HG03520 (cell line): Measurements from ENCODE around the gene GK.
"Not testable (repeated sequence)": the region's sequence is repeated elsewhere in the genome, so short reads cannot be mapped to it uniquely, and the experiment has no call there.

Source experiments
- ATAC-seq: cut with Tn5 transposase; IDR thresholded peaks from one replicate; pipeline ENCODE4 v1.9.1; 2021; ENCODE audit warnings: mild to moderate bottlenecking, moderate library complexity; ENCODE audit not compliant: unreplicated experiment

The GK gene

DNA sequence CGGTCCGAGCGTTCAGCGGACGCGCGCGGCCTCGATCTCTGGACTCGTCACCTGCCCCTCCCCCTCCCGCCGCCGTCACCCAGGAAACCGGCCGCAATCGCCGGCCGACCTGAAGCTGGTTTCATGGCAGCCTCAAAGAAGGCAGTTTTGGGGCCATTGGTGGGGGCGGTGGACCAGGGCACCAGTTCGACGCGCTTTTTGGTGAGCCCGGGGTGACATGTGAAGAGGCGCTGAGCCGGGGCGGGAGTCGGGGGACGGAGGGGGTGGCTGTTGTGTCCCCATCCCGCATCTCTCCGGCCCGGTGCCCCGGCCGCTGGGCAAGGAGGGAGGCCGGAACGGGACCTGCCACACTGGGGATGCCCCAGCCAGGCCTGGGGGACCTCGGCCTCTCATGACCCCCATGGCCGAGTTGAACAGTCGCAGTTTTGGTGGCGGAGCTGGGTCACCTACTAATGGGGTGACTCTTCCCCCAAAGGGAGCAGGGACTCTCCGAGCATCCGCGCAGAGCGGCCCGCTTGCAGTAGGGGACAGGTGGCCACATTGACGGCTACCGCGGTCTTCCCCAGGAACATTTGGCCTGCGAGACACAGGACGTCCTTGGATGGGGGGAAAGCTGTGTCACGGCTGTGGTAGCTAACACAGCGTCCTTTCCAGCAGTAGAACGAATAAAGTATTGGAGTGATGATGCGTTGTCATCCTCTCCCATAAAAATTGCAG, at the start of gene GK:
Gene GK, plus strand, starts transcription at position 9 of the 717 bp plus-strand sequence. Its CDS starts 115 bp downstream, at position 124.
- peak; percentile 10 for ATAC-seq

DNA sequence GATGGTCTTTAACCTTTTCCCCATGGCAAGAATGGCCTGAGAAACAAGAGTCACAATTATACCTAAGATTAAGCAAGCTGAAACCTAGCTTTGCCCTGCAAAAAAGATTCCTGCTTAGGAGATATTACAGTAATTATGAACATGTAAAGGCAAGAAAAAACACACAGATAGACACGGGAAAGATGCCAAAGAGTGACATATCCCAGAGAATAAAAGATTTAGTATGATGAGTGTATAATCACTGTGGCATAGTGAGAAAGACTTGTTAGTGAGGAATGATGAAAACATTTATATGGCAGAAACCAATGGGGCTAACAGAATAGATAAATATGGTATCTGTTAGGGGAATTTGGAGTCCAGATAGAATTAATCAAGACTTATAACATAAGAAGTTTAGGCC, 46.1 kb upstream of the GK start:
- ATAC-seq, result no peak

DNA sequence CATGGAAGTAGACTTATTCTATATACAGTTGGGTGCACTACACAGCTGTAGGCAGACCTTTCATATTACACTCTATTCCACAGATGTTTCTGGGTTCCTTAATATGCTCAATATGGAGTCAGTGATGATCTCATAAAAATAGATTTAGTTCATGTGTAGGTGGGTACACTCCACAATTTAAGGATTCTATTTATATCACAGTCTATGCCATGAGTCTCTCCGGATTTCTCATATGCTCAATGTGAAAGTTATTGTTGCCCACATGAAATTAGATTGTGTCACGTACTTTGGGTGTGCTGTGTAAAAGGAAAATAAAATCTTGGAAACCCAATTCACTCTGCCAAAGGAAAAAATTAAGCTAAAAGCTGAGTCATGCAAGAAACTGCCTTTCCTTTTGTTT, 43.2 kb upstream of the GK start:
- no peak for ATAC-seq

DNA sequence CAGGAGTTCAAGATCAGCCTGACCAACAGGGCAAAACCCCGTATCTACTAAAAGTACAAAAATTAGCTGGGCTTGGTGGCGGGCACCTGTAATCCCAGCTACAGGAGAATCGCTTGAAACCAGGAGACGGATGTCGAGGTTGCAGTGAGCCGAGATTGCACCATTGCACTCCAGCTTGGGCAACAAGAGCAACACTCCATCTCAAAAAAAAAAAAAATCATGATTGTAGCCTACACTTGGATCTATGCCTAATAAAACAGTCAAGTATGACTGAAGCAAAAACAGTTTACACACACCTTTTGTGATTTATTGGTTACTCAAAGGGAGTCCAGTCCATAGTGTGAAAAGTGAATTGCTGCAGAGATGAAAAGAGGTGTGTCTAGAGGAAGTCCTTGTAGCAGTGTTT, 41.0 kb upstream of the GK start:
- no peak for ATAC-seq

DNA sequence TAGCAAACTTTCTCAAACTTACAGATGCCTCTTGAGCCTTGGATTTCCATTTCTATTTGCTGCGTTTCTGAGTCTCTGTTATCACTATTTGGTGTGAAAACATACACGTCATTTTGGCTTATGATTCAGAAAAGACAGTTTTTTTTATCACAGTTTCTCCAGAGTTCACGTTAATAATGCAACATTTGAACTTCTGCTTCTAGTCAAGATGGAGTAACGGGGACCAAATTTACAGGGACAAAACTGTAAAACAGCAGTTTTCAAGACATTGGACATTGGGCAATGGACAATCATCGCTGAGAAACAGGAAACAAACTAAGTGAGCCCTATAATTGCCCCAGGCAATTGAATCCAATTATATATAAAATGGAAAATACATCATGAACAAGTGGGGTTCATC, 39.5 kb upstream of the GK start:
- ATAC-seq, result no peak

DNA sequence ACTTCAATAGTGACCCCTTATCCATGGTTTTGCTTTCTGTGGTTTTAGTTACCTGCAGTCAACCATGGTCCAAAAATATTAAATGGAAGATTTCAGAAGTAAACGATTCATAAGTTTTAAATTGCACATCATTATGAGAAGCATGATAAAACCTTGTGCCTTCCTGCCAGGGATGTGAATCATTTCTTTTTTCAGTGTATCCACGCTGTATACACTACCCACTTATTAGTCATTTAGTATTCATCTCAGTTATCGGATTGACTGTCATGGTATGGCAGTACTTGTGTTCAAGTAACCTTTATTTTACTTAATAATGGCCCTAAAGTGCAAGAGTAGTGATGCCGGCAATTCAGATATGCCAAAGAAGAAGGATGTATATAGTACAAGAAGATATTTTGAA, 38.0 kb upstream of the GK start:
- ATAC-seq, result peak; percentile 64

DNA sequence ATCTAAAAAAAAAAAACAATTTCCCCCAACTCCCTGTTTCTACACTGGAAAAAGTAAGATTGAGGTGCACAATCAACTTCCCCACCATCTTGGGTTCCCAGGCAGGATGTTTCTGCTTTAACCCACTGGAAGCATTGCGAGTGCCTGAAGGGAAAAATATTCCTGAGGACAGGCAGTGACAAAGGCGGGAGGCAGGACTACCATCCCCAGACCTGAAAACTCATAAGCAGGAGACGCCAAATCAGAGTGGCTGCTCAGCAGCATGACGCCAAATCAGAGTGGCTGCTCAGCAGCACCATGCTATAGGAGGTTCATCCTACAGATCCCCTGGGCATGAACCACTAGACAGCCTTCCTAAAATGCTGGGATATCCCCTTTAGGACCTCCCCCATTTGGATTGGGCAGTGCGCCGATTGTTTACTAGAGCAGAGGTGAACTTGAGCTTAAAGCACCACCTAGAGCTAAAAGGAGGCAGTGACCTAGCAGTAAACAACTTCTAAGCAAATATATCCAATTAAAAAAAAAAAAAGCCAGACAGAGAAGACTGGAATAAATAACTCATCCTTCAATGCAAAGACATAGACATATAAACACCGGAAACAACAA, 35.0 kb upstream of the GK start:
- ATAC-seq, result no peak

DNA sequence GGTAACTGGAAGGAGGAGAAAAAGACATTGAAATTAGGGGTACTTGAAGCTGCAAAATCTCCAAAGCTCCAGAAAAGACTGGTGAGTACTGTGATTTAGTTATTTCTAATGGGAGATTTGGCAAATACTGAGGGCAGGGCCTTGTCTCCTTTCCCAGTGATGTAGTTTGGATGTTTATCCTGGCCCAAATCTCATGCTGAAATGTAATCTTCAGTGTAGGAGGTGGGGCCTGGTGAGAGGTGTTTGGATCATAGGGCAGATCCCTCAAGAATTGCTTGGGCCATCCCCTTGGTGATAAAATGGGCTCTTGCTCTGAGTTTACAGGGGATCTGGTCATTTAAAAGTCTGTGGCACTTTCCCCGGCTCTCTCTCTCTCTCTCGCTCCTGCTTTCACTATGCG, 33.1 kb upstream of the GK start:
- no peak for ATAC-seq

DNA sequence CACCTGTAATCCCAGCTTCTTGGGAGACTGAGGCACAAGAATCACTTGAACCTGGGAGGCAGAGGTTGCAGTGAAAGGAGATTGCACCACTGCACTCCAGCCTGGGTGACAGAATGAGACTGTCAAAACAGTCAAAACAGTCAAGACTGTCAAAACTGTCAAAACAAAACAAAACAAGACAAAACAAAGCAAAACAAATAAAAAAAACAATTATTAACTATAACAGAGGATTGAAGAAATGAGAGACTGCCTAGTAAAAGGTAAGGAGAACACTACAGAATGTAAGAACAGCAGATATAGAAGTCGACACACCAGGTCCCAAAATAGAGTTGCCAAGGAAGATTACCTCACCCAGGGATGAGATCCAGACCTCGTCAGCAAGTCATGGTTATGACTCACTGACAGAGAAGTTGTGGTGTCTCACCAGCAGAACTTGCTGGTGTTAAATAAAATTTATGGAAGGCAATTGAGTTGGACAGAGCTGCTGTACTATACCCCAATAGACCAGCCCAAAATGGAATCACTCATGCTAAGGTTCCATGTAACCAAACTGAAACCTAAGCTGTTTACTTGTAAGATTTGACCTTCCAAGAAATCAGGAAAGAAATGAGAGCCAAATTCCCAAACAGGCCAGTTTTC, 32.1 kb upstream of the GK start:
- ATAC-seq, result no peak

DNA sequence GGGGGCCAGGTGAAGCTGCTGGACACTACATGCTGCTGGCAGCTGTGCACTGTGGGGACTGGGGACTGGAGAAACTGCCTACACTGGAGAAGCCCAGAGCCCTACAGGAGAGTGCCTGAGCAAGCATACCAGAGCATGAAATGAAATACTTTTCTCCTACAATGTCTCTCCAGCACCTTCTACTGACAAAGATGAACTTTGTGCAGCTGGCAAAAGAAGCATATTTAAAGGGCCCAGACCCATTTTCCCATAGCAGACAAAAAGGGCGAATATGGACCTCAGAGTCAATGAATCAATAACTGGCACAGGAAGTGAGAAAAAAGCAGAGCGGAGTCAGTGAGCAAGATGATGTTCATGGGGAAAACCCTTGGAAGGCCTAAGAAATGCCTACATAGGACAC, 30.9 kb upstream of the GK start:
- ATAC-seq, result no peak

DNA sequence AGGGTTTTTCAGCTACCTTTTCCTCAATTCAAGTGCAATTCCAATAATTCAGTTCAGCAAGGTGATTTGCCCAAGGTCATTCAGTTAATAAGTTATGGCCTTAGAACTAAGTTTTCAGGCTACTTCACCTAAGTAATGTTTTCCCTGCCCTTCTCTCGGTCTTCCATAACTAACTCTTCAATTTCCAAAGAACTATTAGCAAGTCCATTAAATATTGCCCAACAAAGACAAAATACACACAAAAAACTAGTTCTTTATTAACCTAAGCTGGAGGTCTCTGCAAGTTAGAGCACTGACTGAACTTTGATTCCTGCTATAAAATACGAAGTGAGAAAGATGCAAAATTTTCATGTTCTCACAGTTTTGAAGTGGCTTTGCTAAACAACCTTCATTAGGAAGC, 26.8 kb upstream of the GK start:
- ATAC-seq, result no peak

DNA sequence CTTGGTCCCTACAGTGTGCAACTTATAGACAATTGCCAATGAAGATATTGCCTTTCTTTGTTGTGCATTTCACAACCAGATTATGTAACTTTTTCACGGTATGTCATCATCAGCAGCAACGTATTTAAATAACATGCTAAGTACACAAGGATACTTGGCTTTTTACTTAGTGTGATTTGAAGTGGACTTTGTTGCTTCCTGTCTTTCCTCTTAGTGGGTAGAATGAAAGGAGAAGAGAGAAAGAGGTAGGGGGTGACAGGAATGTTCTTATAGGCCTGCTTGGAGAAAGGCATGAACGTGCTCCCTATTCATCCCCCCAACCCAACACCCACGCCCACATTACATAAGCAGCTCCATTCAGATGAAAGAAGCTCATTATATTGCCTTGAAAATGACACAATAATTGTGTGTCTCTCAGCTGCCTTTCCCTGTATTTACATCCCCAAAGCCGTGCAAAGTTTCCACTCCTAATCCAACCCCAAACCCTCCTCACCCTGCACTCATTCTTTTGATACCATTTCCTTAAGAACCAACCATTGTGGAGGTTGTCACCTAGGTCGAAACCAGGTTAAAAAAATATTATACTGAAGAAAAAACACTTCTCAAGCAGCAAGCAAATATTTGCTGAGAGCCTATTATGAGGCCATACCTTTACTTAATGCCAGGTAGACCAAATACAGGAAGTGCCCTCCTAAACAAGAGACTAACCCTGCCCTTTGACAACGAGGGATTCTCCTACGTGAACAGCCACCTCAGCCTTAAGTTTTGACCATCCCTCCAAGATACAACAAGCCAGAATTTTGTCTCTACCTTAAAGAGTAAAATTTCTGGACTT, 25.2 kb upstream of the GK start:
- ATAC-seq, result no peak

DNA sequence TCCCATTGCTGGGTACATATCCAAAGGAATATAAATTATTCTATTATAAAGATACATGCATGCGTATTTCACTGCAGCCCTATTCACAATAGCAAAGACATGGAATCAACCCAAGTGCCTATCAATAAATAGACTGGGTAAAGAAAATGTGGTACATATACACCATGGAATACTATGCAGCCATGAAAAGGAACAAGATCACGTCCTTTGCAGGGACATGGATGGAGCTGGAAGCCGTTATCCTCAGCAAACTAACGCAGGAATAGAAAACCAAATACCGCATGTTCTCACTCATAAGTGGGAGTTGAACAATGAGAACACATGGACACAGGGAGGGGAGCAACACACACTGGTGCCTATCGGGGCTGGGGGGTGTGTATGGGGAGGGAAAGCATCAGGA, 19.2 kb upstream of the GK start:
- not testable (repeated sequence) for ATAC-seq

DNA sequence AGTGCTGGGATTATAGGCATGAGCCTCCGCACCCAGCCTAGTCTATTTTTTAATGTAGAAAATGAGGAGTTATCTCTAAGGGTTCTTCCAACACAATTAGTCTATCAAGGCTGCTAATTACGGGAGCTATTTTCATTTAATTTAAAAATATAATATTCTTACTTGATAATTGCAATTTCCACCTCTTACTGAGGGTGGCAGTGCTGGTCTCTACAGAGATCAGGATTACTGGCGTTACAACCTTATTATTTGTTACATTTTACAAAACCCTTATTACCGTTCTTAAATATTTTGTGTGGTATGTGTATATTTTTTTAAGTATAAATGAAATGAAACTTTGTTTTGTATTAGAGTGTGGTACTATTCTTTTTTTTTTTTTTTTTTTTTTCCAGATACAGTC, 17.6 kb upstream of the GK start:
- ATAC-seq, result no peak

DNA sequence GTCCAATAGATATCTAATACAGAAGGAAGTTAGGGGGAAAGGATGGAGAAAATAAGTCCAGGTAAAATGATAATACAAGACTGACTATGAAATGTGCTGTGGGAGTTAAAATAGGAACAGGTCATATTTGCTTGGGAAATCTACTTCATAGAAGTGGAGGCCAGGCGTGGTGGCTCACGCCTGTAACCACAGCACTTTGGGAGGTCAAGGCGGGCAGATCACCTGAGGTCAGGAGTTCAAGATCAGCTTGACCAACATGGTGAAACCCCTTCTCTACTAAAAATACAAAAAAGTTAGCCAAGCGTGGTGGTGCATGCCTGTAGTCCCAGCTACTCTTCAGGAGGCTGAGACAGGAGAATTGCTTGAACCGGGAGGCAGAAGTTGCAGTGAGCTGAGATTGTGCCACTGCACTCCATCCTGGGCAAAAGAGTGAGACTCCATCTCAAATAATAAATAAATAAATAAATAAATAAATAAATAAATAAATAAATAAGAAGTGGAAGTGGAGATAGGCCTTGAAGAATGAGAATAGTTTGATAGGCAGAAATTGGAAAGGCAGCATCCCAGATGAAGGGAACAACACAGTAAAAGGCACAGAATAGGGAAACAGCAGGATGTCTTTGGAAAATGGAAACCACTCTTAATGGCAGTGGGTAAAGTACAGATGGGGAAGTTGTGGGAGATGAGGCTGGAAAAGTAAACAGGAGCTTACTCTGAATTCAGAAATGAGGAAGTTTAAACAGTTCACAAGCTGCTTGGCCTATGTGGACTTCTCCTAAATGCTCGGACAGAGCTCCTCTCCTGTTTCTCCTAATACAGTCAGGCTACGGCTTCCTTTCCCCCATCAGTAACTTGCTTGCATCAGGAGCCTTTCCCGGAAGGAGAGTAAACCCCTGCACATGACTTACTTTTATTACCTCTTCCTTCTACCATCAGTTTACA, 15.1 kb upstream of the GK start:
- ATAC-seq, result no peak

DNA sequence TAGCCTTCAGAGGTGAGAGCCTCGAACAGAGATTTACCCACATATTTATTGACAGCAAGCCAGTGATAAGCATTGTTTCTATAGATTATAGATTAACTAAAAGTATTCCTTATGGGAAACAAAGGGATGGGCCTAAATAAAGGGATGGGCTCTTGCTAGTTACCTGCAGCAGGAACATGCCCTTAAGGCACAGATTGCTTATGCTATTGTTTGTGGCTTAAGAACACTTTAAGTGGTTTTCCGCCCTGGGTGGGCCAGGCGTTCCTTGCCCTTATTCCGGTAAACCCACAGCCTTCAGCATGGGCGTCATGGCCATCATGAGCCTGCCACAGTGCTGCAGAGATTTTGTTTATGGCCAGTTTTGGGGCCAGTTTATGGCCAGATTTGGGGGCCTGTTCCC, 13.5 kb upstream of the GK start:
- ATAC-seq, result not testable (repeated sequence)

DNA sequence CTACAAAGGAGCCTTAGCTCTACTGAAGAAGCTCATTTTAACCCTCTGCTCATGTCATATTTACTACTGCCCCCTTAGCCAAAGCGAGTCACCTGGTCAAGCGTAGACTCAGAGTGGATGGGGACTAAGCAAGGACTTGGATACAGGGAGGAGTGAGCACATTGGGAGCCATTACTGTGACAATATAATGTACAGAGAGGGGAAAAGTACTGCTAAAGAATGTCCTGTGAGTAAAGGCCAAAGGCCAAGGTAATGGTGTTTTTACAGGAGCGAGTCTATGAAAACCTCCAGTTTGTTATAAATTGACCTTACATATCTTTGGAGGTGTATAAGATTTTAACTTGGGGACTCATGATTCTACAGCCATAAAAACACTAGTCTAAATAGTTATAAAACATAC, 10.6 kb upstream of the GK start:
- no peak for ATAC-seq

DNA sequence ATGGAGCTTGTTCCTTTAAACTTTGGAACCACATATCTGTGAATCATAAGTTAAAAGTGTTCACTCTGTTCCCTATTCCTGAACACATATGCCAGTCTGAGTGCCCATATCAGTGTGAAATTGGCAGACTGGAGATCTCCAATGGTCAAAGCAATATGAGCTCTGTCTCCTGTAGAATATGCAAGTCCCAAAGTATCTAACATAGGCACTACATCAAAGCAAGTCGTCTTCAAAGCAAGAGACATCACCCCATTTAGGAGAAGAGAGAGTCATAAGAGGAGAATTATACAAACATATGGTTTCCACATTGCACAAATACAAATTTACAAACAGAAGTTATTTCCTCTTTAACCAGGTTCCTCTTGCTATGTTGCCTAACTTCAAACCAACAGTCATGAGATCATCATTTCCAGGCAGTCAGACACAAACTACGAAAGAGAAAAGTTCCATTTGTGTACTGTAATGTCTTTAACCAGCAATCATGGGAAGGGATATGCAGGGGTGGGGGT, 9.9 kb upstream of the GK start:
- ATAC-seq, result no peak

DNA sequence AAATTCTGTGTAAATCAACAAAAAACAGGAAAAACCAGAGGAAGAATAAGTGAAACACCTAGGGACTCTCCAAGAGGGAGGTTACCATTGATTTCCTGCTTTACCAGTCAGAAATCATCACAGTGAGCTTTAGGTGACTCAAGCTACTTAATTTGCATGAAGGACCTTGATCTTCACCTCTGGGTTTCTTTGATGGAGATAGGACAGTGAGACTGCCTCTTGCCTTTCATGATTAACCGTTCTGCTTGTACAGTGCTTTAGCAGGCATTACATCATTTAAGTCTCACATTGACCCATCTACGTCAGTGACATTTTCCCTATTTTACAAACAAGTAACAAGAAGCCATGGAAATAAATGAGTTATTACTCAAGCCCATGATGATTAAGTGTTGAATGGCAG, 3.4 kb upstream of the GK start:
- ATAC-seq, result no peak
